GM19463 (cell line): ENCODE data around the gene ELF3.
"Not testable (repeated sequence)": the region's sequence is repeated elsewhere in the genome, so short reads cannot be mapped to it uniquely, and the experiment has no call there.

Experiments used
- ATAC-seq: cut with Tn5 transposase; IDR thresholded peaks from one replicate; pipeline ENCODE4 v1.9.1; 2021; ENCODE audit warnings: mild to moderate bottlenecking, moderate library complexity; ENCODE audit not compliant: unreplicated experiment

Gene ELF3

GRCh38 chr1:202034149-202034682 is 23.8 kb downstream of the ELF3 start:
- ATAC-seq, result no peak

- peak; percentile 88 for ATAC-seq
These were observed 24.5 kb downstream of the ELF3 start for GRCh38 chr1:202034683-202035462.

GRCh38 chr1:202036595-202037387 is 26.4 kb downstream of the ELF3 start:
- ATAC-seq, result no peak

GRCh38 chr1:202037706-202038296 is 27.4 kb downstream of the ELF3 start:
- ATAC-seq, result no peak

- ATAC-seq, result peak; percentile 37
These were observed 28.4 kb downstream of the ELF3 start for GRCh38 chr1:202038688-202039346.

GRCh38 chr1:202045705-202046104 is 35.3 kb downstream of the ELF3 start:
- ATAC-seq, result no peak

GRCh38 chr1:202046227-202046626 is 35.8 kb downstream of the ELF3 start:
- ATAC-seq, result no peak

- ATAC-seq, result no peak
These were observed 36.6 kb downstream of the ELF3 start for GRCh38 chr1:202046748-202047708.

GRCh38 chr1:202047977-202048376 is 37.6 kb downstream of the ELF3 start:
- ATAC-seq, result no peak

GRCh38 chr1:202049129-202049528 is 38.7 kb downstream of the ELF3 start:
- ATAC-seq, result no peak

- ATAC-seq, result no peak
These were observed 43.7 kb downstream of the ELF3 start for GRCh38 chr1:202054094-202054493.

- ATAC-seq, result not testable (repeated sequence)
These were observed 44.3 kb downstream of the ELF3 start for GRCh38 chr1:202054673-202055072.

- ATAC-seq, result no peak
These were observed 46.4 kb downstream of the ELF3 start for GRCh38 chr1:202056644-202057334.

GRCh38 chr1:202057335-202057704 is 46.9 kb downstream of the ELF3 start:
- ATAC-seq, result not testable (repeated sequence)

GRCh38 chr1:202058001-202058908 is 47.9 kb downstream of the ELF3 start:
- ATAC-seq, result no peak

- no peak for ATAC-seq
These were observed 50.7 kb downstream of the ELF3 start for GRCh38 chr1:202061055-202061454.

- not testable (repeated sequence) for ATAC-seq
These were observed 51.4 kb downstream of the ELF3 start for GRCh38 chr1:202061787-202062186.

- ATAC-seq, result not testable (repeated sequence)
These were observed 52.2 kb downstream of the ELF3 start for GRCh38 chr1:202062636-202063035.
